ENCODE data around the gene ARHGAP10. TPM values are rescaled to one million over a fixed set of nuclear protein-coding genes. Genes with fewer than 3 reads are reported as not detected.
A peak's percentile ranks its signal among the peaks of the same experiment; 100 is the strongest.

ARHGAP10 gene
- total and polyA plus RNA-seq, 10 of the 15 experiments (the other 5 are each of a cell fraction or from before 2014, with no cell fraction given): 1.3 to 25.8 (median 17.2) TPM

GRCh38 chr4:147969573-147970385 is 237.9 kb downstream of the ARHGAP10 start:
- H3K27ac ChIP-seq (ENCODE audit: control insufficient read depth, insufficient read depth): no peak overlapping the region
- no peak overlapping the region; the same call in 1 of the 2 replicates for H2AFZ ChIP-seq (ENCODE audit: control insufficient read depth, low read depth, low read length)
- TF ChIP-seq NBN (IDR thresholded peaks at IDR 0.05): no peak
- no peak for TF ChIP-seq SRF (IDR thresholded peaks at IDR 0.05; ENCODE audit: low read depth in 2 of 2, low read length in 2 of 2)
- TF ChIP-seq POU2F2 (IDR thresholded peaks at IDR 0.05; ENCODE audit: borderline replicate concordance, low read depth, low read length): no peak
- TF ChIP-seq SKIL (IDR thresholded peaks at IDR 0.05; ENCODE audit: low read depth, poor library complexity, severe bottlenecking): no peak
- WGBS (ENCODE audit: insufficient coverage, insufficient replicate concordance, low lambda C conversion rate, missing lambda C conversion rate): 36% methylated on average over 11 of the region's 11 CpGs
- no peaks in the 10 kb centered on the region for H3K79me2 ChIP-seq (ENCODE audit: control insufficient read depth, insufficient read depth, low read length)
- RAD21 ChIA-PET (ENCODE audit: unreplicated experiment): no interaction called here
- CTCF ChIA-PET: interaction anchor here (1.6 to 2.6 kb wide), 2 partner anchors 13 to 103 kb away, joined by 4 to 7 read pairs; no protein-coding TSS in a partner anchor
- peak; percentile 51 for ATAC-seq
- BruUV-seq (replicated peaks): no TSS peak
- H4K20me1 ChIP-seq (ENCODE audit: control insufficient read depth, insufficient read depth): no peaks in the 10 kb centered on the region
- no peak for DNase-seq (ENCODE audit: low read depth, low spot score)
- intact Hi-C loops (cut with micrococcal nuclease; ENCODE audit: unreplicated experiment) (no loop called here), in situ Hi-C loops (cut with MboI) (no loop called here)
- peak overlapping the region; percentile 61 for H3K4me2 ChIP-seq (ENCODE audit: control insufficient read depth, insufficient read depth)
- H3K36me3 ChIP-seq (ENCODE audit: control insufficient read depth in 2 of 2, insufficient read depth in 2 of 2, low read length in 1 of 2): peaks cover 0 to 12% of the 10 kb centered on the region in 2 experiments; a peak in 2 of 4 replicates
- POLR2A ChIA-PET: interaction anchor here (0.7 kb wide), 1 partner anchor 761 kb away, joined by 6 read pairs; no protein-coding TSS in a partner anchor
- no peaks in the 10 kb centered on the region for H3K9me3 ChIP-seq (replicated peaks; ENCODE audit: control insufficient read depth, insufficient read depth, low read length)
- FAIRE-seq: no peak
- no peaks in the 10 kb centered on the region for H3K27me3 ChIP-seq (replicated peaks in 1 of 2; ENCODE audit: control insufficient read depth in 2 of 2, insufficient read depth in 2 of 2, low read length in 1 of 2)
- SMC1A ChIA-PET (ENCODE audit: uncharacterized antibody, unreplicated experiment): interaction anchor here (0.6 to 1.7 kb wide), 4 partner anchors 8 to 75 kb away, joined by 3 to 5 read pairs (median 4); no protein-coding TSS in a partner anchor
- peaks cover 8% of the 10 kb centered on the region; the same call in 1 of the 2 replicates for H3K4me1 ChIP-seq (ENCODE audit: control insufficient read depth, insufficient read depth, low read length)
- H3K9ac ChIP-seq (ENCODE audit: control insufficient read depth, insufficient read depth, low read length): no peak overlapping the region
- no peak overlapping the region for H3K4me3 ChIP-seq

Data from GM12878 (cell line).